MM.1S (cell line): ENCODE measurements around the gene SCAMP4.

Experiments
- DNase-seq: peaks from one replicate; pipeline ENCODE4 v3.0.0-alpha.2; 2015
- H2AFZ ChIP-seq: fragments of 300-600 bp; sonication (generic); 2 replicates; pipeline ENCODE4 v1.6.0; 2016; ENCODE audit warnings: antibody characterized with exemption, low read length
- H3F3A ChIP-seq: fragments of 300-600 bp; sonication (generic); 2 replicates; pipeline ENCODE4 v1.6.1; 2016; ENCODE audit warnings: mild to moderate bottlenecking, antibody characterized with exemption, low read length, moderate library complexity, mixed read lengths; ENCODE audit not compliant: insufficient read depth
- H3K27ac ChIP-seq: fragments of 300-600 bp; sonication (generic); 2 replicates; pipeline ENCODE4 v1.5.1; 2016; ENCODE audit warnings: mild to moderate bottlenecking, low read length
- H3K27me3 ChIP-seq: fragments of 300-600 bp; sonication (generic); replicated peaks from 2 replicates; pipeline ENCODE4 v1.6.0; 2016; ENCODE audit warnings: low read length; ENCODE audit not compliant: insufficient read depth
- H3K36me3 ChIP-seq: fragments of 300-600 bp; sonication (generic); replicated peaks from 2 replicates; pipeline ENCODE4 v1.6.1; 2016; ENCODE audit warnings: mild to moderate bottlenecking, low read length, mixed read lengths; ENCODE audit not compliant: insufficient read depth
- H3K4me1 ChIP-seq: fragments of 300-600 bp; sonication (generic); 2 replicates; pipeline ENCODE4 v1.6.1; 2016; ENCODE audit warnings: low read length, mixed read lengths
- H3K4me2 ChIP-seq: fragments of 300-600 bp; sonication (generic); 2 replicates; pipeline ENCODE4 v1.6.0; 2016; ENCODE audit warnings: low read depth, low read length
- H3K4me3 ChIP-seq: fragments of 300-600 bp; sonication (generic); 2 replicates; pipeline ENCODE4 v1.5.1; 2016; ENCODE audit warnings: low read length, mixed read lengths
- H3K79me2 ChIP-seq: fragments of 300-600 bp; sonication (generic); 2 replicates; pipeline ENCODE4 v1.6.1; 2016; ENCODE audit warnings: mixed run types, low read length, mixed read lengths
- H3K9ac ChIP-seq: fragments of 300-600 bp; sonication (generic); 2 replicates; pipeline ENCODE4 v1.6.1; 2016; ENCODE audit warnings: low read length, mixed read lengths
- H3K9me2 ChIP-seq: fragments of 300-600 bp; sonication (generic); replicated peaks from 2 replicates; pipeline ENCODE4 v1.6.1; 2016; ENCODE audit warnings: mild to moderate bottlenecking, low read length, mixed read lengths; ENCODE audit not compliant: insufficient read depth
- H3K9me3 ChIP-seq: fragments of 300-600 bp; sonication (generic); replicated peaks from 2 replicates; pipeline ENCODE4 v1.6.1; 2016; ENCODE audit warnings: mild to moderate bottlenecking, low read length, mixed read lengths; ENCODE audit not compliant: insufficient read depth
- H4K20me1 ChIP-seq: fragments of 300-600 bp; sonication (generic); 2 replicates; pipeline ENCODE4 v1.6.1; 2016; ENCODE audit warnings: mild to moderate bottlenecking, low read length, moderate library complexity, mixed read lengths; ENCODE audit not compliant: insufficient read depth
- CTCF ChIP-seq: fragments of 300-600 bp; sonication (generic); IDR thresholded peaks from 2 replicates; pipeline ENCODE4 v1.5.1; 2016; ENCODE audit warnings: antibody characterized with exemption, low read length, mixed read lengths
- EZH2 ChIP-seq: fragments of 300-600 bp; sonication (generic); optimal IDR thresholded peaks from 2 replicates; pipeline ENCODE3; 2017; ENCODE audit warnings: low read depth, mild to moderate bottlenecking, antibody characterized with exemption, low read length, mixed read lengths
- EZH2phosphoT487 ChIP-seq: fragments of 300-600 bp; sonication (generic); IDR thresholded peaks from 2 replicates; pipeline ENCODE4 v1.6.1; 2018; ENCODE audit warnings: antibody characterized with exemption, low read length

Gene SCAMP4

DNA sequence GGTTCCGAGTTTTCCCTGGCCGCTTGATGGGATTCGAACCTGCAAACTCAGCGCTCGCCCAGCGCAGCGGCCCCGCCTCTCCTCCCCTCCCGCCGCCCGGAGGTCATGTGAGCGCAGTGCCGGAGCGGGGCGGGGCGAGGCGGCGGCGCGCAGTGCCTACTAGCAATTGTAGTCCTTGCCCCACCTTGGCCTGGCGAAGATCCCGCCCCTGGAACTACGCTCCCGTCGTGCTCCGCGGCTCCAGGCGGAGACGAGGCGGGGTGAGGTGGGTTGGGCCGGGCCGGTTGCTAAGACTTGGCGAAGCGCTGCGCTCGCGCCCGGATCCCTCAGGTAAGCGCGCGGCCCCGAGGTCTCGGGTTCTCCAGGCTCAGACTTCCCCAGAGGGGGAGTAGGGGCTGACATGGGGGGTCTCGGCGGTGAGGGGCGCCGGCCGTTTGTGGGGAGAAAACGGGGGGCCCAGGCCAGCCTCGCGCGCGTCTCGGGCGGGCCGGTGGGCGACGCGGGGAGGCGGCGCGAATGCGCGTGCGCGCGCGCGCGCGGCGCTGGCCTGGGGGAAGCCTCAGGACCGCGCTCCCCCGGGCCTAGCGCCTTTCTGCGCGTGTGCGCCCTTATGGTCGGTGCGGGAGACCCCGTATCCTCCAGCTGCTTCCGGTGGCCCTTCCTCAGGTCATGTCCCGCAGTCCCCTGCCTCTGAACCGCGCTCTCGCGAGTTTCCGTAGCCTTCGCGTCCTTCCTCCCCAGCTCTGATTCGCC is at the start of gene SCAMP4, which contains the start of gene ADAT3:
Gene SCAMP4 (plus strand): TSS at position 290 of the 753 bp plus-strand sequence. CDS start 9,621 bp downstream, outside the sequence.
Gene ADAT3 (plus strand): TSS at position 290 of the 753 bp plus-strand sequence. CDS start 6,649 bp downstream, outside the sequence.
- Histone ChIP-seq H4K20me1 (no peaks in the 10 kb centered on the region), H3K4me2 (peak within 1 kb of the TSS; percentile 79), H3K4me1 (peaks cover 25% of the 10 kb centered on the region), H3K27ac (peak within 1 kb of the TSS; percentile 41; the same call in 1 of the 2 replicates), H3K9me3 (no peaks in the 10 kb centered on the region), H3K9me2 (no peaks in the 10 kb centered on the region), H3K79me2 (peaks cover 48% of the 10 kb centered on the region), H3F3A (peaks cover 29% of the 10 kb centered on the region), H3K9ac (peak within 1 kb of the TSS; percentile 65), H3K27me3 (no peaks in the 10 kb centered on the region), H3K36me3 (no peaks in the 10 kb centered on the region), H3K4me3 (peak within 1 kb of the TSS; percentile 85), H2AFZ (peak within 1 kb of the TSS; percentile 42)
- DNase-seq, result peak; percentile 100
- TF ChIP-seq EZH2phosphoT487 (no peak), CTCF (no peak), EZH2 (no peak)

DNA sequence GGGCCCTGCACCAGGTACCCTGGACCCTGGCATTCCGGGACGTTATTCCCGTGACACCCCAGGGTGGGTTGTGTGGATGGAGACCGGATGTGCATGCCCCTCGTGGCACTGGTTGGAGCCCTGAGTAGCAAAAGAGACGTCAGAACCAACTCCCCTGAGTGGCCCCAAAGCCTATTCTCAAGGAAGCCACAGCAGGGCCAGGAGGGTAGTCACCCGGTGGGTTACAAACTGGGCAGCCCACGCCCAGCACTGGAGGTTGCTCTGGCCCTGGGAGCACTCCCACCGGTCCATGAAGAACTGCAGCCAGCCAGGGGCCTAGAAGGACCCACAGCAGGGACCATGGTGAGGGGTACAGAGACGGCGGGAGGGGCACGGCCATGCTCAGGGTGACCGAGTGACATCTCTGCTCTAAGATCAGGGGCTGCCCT is 49.4 kb upstream of the SCAMP4 start:
- H3K36me3 ChIP-seq, result no peaks in the 10 kb centered on the region
- H3K79me2 ChIP-seq, result peaks cover 87% of the 10 kb centered on the region
- no peaks in the 10 kb centered on the region for H3K9me2 ChIP-seq
- H3K9me3 ChIP-seq, result no peaks in the 10 kb centered on the region
- H3K4me1 ChIP-seq, result peaks cover 33% of the 10 kb centered on the region
- peak overlapping the region; percentile 78 for H3K27ac ChIP-seq
- H3K4me2 ChIP-seq, result peak overlapping the region; percentile 99
- H2AFZ ChIP-seq, result no peak overlapping the region
- H4K20me1 ChIP-seq, result no peaks in the 10 kb centered on the region
- H3K9ac ChIP-seq, result peak overlapping the region; percentile 80
- H3F3A ChIP-seq, result peaks cover 37% of the 10 kb centered on the region
- TF ChIP-seq CTCF (no peak), EZH2phosphoT487 (no peak), EZH2 (no peak)
- H3K4me3 ChIP-seq, result peak overlapping the region; percentile 75
- H3K27me3 ChIP-seq, result no peaks in the 10 kb centered on the region
- peak; percentile 39 for DNase-seq

DNA sequence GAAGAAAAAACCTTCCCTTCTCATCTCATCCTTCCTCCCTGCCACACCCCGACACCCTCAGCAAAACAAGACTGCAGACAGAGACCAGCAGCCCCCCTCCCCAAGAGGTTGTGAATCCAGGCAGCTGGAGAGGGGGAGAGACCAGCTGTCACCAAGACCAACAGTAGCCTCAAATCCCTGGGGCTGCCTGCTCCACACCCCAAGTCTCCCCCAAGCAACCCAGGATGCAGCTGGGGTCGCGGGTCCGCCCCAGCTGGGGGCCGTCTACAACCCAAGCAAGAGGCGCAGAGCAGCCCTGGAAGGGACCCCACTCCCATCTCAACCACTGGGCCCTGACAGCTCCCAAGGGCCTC is 48.9 kb upstream of the SCAMP4 start:
- peak overlapping the region; percentile 99 for H3K4me2 ChIP-seq
- no peaks in the 10 kb centered on the region for H4K20me1 ChIP-seq
- peak overlapping the region; percentile 75 for H3K4me3 ChIP-seq
- peak overlapping the region; percentile 60 for H2AFZ ChIP-seq
- no peaks in the 10 kb centered on the region for H3K36me3 ChIP-seq
- H3K9ac ChIP-seq, result peak overlapping the region; percentile 80
- H3K27ac ChIP-seq, result peak overlapping the region; percentile 78
- no peak for DNase-seq
- H3K9me3 ChIP-seq, result no peaks in the 10 kb centered on the region
- H3K4me1 ChIP-seq, result peaks cover 35% of the 10 kb centered on the region
- H3F3A ChIP-seq, result peaks cover 37% of the 10 kb centered on the region
- no peaks in the 10 kb centered on the region for H3K27me3 ChIP-seq
- H3K9me2 ChIP-seq, result no peaks in the 10 kb centered on the region
- TF ChIP-seq CTCF, result no peak
- TF ChIP-seq EZH2phosphoT487, result no peak
- no peak for TF ChIP-seq EZH2
- H3K79me2 ChIP-seq, result peaks cover 90% of the 10 kb centered on the region
